SH-SY5Y (cell line): ENCODE measurements around the gene TRPC4AP.

Experiments used
- GATA2 ChIP-seq: IDR thresholded peaks from 2 replicates; pipeline ENCODE4 v1.6.1; 2011; ENCODE audit warnings: mild to moderate bottlenecking, low read depth, low read length
- GATA3 ChIP-seq: IDR thresholded peaks from 2 replicates; pipeline ENCODE4 v1.6.1; 2011; ENCODE audit warnings: low read depth, mild to moderate bottlenecking, low read length, moderate library complexity

TRPC4AP gene

GRCh38 chr20:34994509-34995131 is 98.0 kb downstream of the TRPC4AP start:
- TF ChIP-seq GATA2 = no peak
- no peak for TF ChIP-seq GATA3

- TF ChIP-seq GATA3 (no peak), GATA2 (no peak)
These were observed 98.6 kb downstream of the TRPC4AP start for GRCh38 chr20:34993941-34994508.

DNA sequence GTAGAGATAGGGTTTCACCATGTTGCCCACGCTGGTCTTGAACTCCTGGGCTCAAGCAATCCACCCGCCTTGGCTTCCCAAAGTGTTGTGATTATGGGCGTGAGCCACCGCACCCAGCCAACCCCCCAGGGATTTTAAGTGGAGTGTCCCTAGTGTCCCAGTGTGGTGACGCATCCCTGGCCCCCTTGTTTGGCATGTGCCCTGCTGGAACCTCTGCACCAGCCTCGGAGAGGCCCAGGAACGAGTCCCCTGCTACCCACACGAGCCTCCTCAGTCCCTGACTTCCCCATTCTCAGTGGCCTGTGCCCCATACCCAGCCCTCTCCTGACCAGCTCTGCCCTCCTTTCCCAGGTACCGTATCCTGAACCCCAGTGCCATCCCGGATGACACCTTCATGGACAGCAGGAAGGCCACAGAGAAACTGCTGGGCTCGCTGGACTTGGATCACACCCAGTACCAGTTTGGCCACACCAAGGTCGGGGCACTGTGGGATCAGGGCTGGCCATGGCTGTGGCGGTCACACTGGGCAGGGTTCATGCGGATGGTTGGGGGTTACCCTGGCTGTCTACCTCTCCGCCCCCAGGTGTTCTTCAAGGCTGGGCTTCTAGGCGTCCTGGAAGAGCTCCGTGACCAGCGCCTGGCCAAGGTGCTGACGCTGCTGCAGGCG is 99.7 kb downstream of the TRPC4AP start:
- no peak for TF ChIP-seq GATA3
- no peak for TF ChIP-seq GATA2

GRCh38 chr20:34990661-34991214 is 101.9 kb downstream of the TRPC4AP start:
- no peak for TF ChIP-seq GATA2
- no peak for TF ChIP-seq GATA3

GRCh38 chr20:34990231-34990630 is 102.4 kb downstream of the TRPC4AP start:
- TF ChIP-seq GATA2 (no peak), GATA3 (no peak)

DNA sequence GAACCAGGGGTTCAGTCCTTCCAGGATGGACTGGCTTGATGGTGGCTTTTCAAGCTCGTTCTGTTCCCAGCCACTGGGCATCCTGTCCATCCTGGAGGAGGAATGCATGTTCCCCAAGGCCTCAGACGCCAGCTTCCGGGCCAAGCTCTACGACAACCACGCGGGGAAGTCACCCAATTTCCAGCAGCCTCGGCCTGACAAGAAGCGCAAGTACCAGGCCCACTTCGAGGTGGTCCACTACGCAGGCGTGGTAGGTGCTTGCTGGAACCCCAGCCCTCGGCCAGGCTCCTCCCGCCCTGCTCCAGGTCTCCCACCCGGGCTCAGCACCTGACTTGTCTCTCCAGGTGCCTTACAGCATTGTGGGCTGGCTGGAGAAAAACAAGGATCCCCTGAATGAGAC is 102.9 kb downstream of the TRPC4AP start:
- TF ChIP-seq GATA2 = no peak
- no peak for TF ChIP-seq GATA3

- no peak for TF ChIP-seq GATA2
These were observed 103.5 kb downstream of the TRPC4AP start for GRCh38 chr20:34989118-34989517.

- no peak for TF ChIP-seq GATA2
- no peak for TF ChIP-seq GATA3
These were observed 104.4 kb downstream of the TRPC4AP start for GRCh38 chr20:34988191-34988540.

GRCh38 chr20:34987288-34988190 is 105.1 kb downstream of the TRPC4AP start:
- TF ChIP-seq GATA2 (no peak), GATA3 (no peak)

GRCh38 chr20:34986311-34987287 is 106.0 kb downstream of the TRPC4AP start:
- TF ChIP-seq GATA2 (no peak), GATA3 (no peak)

DNA sequence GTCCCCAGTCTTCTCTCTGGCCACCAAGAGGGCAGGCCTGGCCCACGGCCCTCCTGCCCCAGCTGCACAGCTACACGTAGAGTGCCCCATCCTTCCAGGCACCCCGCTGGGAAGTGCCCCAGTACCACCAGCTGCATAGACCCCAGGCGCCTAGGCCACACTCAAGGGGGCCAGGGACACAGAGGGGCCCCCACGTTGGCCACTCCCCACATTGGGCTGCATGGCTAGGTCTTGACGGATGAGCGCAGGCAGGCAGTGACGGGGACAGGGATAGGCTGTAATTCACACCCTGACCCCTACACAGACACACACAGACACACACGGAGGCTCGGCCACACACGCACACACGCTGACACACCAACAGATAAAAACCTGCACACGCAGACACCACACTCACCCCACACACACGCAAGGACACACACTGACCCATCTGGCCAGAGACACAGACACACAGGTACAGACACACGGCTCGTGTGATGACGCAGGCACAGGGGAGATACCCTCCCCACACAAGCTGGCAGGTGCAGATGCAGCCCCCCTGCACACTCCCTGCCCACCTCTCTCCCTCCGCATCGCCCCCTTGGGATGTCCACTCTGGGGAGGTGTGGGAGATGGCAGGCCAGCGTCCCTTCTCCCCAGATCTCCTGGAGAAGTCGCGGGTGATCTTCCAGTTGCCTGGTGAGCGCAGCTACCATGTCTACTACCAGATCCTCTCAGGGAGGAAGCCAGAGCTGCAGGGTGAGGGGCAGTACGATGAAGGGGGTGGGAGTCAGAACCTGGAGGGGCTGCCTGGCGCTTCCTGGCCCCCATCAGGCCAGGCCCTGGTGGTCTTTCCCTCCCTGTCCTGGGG is 106.9 kb downstream of the TRPC4AP start:
- TF ChIP-seq GATA2 (no peak), GATA3 (no peak)

DNA sequence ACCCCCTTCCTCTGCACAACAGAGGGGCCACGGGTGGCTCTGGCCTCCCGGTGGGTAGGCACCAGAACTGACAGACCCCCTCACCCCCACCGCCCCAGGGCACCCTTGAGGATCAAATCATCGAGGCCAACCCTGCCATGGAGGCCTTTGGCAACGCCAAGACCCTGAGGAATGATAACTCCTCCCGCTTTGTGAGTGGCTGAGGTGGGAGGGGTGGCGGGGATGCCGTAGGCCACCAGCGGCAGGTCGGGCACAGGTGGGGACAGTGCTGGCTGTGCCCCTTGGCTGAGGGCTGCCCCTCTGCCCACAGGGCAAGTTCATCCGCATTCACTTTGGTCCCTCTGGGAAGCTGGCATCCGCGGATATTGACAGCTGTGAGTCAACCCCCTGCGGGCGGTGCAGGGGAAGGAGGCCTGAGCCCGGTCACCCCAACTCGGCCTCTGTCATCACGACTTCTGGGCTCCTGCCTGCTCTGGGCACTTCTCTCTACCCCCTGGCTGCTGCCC is 107.8 kb downstream of the TRPC4AP start:
- TF ChIP-seq GATA3 (no peak), GATA2 (no peak)
